Renal cortex interstitium (tissue), 15 donors: ENCODE measurements around the gene EOMES. TPM values are rescaled to one million over a fixed set of nuclear protein-coding genes. Genes with fewer than 3 reads are reported as not detected.
"Not testable (repeated sequence)": the region's sequence is repeated elsewhere in the genome, so short reads cannot be mapped to it uniquely, and the experiment has no call there.

Experiments used
- DNase-seq, 11 donors: peaks; one replicate each; pipeline ENCODE4 v3.0.0-alpha.2; 2013; ENCODE audit warnings: low read depth in 9 of 11, low spot score in 4 of 11; ENCODE audit errors: extremely low read depth in 1 of 11
- long read RNA-seq, 16 experiments: transcript quantifications; one replicate each; lab custom pipeline, GENCODE V29; 2026
- polyA plus RNA-seq, 3 donors: library from polyadenylated mRNA; unstranded; fragments of 120-200 nt; gene quantifications; one replicate each; pipeline ENCODE4 v1.2.1, GENCODE V29; 2013; ENCODE audit not compliant: insufficient read length in 3 of 3

The EOMES gene
- under 1 TPM; 0.05 to 0.16 (median 0.12) TPM for polyA plus RNA-seq
- long read RNA-seq, donor 1, result 0 reads
- long read RNA-seq, donor 2, result 0 reads
- long read RNA-seq, donor 3, result 0 reads
- long read RNA-seq, donor 4, partial matches to known transcripts, result 0 of 1 reads
- long read RNA-seq, donor 4, other reads (novel, unspliced or antisense), result 0 of 1 reads
- long read RNA-seq, donor 5, result 0 reads
- long read RNA-seq, donor 6, result 0 reads
- long read RNA-seq, donor 7, result 0 reads
- long read RNA-seq, donor 8, result 0 reads
- long read RNA-seq, donor 9, result 0 reads
- long read RNA-seq, donor 10, result 0 reads
- long read RNA-seq, donor 11, result 0 reads
- long read RNA-seq, donor 12, result 0 reads
- long read RNA-seq, donor 13, result 0 reads
- long read RNA-seq, donor 14, result 0 reads
- long read RNA-seq, donor 15, result 0 reads
- long read RNA-seq, donor 16, result 0 reads

DNA sequence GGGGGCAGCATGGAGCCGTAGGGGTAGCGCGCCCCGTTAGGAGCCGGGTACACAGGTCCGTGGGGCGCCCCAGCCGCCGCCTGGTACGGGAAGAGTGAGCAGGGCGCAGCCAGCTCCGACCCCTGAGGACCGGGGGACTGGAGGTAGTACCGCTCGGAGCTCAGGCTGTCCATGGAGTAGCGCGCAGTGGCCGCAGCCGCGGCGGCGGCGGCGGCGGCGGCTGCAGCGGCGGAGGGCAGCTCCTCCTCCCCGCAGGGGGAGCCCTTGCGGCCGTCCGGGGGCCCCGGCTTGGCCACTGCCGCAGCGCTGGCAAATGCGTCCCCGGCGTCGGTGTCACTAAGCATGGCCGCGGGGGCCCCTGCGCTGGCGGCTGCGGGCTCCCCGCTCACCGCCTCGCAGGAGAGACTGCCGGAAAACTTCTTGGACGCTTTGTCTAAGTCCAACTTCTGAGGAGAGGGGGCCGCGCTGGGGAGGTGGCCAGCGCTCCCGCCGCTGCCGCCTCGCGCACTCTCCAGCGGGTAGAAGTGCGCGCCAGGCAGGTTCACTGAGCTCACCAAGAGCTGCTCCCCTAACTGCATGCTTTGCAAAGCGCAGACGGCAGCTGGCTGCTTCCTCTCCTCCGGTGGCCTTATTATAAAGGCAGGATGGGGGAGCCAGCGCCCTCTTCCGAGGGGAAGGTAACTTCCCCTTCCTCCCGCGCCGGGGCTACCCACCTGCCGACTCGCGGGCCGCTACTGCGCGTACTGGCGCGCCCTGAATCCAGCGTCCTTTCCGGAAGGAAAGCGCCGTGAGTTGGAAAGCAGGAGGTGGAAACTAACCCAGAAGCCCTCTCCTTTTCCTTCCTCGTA, at the start of gene EOMES:
TSS of gene EOMES (minus strand) at position 607 of the 848 bp plus-strand sequence. CDS start at position 578, 29 bp downstream.
- DNase-seq, result no peak

DNA sequence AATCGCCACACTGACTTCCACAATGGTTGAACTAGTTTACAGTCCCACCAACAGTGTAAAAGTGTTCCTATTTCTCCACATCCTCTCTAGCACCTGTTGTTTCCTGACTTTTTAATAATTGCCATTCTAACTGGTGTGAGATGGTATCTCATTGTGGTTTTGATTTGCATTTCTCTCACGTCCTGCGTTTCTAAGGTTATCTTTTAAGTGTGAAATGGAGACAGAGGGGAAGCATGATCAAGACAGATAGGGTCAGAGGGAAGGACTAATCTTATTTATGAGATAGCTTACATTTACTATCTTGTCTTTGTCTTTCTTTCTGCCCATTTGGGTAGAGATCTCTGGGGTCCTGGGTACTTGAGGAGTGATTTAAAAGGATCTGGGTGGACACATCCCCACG, 48.3 kb upstream of the EOMES start:
- DNase-seq, result not testable (repeated sequence)

DNA sequence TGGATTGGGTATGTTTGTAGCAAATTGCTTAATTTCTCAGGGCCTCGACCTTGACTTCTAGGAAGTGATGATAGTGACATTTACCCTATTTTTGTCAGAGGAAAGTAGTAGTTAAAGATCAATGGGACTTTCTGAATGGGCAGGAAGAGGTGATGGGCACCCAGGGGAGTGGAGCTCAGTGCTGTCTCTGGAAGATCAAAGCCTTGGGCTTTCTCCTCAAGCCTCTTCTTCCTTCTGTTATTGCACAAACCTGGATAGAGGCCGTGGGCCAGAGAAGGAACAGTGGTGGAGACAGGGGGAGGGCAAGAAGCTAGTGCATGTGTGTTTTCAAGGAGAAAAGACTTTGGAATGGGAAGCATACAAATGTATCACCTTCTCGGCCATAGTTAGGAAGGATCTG, 44.9 kb upstream of the EOMES start:
- DNase-seq, result no peak

DNA sequence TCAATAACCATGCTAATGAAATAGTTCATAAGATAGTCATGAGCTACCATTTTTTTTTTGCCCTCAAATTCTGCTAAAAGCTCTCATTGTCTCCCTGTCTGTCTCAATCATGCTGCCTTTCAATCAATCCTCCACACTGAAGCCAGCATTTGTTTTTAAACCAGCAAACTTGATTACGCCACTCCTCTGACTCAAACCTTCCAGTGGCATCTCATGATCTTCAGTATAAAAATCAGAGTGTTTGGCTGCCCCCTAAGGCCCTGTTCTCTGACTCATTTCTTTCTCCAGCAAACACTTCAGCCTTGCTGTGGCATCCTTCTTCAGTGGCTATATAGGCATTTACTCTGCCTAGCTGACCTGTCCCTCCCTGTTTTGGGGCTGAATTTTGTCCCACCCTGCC, 36.0 kb upstream of the EOMES start:
- DNase-seq, result no peak

DNA sequence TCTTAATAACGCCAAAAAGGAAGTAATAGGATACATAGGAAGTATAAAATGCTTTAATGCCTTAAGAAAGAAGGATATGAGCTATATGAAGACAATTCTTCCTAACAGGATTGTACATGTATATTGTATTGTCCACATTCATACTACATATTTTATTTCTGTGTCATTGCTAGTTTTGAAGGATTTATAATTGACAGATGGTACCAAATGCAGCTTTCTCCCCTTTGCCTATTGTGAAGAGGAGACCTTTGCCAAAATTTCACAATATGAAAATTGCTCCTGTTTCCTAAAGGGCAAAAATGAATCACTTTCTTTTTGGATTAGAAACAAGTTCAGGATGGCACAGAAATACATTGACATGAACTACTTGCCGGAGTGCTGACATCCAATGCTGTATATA, 34.8 kb upstream of the EOMES start:
- no peak for DNase-seq

DNA sequence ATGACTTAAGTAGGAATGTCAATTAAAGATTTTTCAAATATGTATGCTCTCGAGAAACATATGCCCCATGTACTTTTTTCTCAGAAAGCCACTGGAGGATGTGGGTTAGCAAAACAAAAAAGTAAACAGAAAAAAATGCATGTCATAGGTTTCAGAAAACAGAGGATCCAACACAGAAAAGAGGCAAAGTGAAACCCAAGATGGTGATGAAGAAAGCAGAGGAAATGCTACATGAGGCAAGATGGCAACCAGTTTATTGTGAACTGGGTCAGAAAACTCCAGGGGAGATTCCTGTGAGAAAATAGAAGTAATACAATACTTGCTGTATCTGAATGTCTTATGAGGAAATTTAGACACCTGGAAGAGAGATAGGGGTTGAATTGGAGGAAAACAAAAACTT, 30.8 kb upstream of the EOMES start:
- DNase-seq, result no peak

DNA sequence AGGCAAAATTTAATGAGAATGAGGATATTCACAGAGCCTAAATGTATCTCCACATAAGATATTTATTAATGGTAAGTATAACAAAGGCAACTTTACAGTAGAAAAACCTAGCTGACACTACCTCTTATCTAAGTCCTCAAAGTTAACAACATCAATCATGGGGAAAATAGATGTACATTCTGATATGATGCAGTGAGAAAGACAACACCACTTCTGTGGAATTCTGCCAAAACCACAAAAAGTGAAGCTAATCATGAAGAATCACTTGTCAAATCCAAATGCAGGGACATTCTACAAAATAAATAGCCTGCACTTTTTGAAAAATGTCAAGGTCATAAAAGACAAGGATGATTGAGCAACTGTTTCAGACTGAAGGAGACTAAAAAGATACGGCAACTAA, 27.5 kb upstream of the EOMES start:
- no peak for DNase-seq

DNA sequence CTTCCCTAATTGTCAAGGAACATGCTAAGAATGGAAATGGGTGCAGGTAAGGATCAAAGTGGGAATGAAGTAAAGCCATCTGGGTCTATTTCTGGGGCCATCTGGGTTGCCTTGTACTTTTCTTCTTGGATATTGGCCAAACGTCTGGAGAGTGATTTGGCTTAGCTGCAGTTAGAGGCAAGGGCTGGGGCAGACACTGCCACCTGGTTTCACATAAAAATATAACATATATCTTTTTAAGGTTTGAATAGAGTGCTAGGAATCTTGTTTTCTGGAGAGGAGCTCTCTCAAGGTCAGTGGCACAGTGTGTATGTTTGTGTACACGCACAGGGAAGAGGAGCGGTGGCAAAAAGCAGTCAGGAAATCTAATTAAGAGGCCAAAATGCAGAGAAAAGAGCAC, 24.7 kb upstream of the EOMES start:
- no peak for DNase-seq

DNA sequence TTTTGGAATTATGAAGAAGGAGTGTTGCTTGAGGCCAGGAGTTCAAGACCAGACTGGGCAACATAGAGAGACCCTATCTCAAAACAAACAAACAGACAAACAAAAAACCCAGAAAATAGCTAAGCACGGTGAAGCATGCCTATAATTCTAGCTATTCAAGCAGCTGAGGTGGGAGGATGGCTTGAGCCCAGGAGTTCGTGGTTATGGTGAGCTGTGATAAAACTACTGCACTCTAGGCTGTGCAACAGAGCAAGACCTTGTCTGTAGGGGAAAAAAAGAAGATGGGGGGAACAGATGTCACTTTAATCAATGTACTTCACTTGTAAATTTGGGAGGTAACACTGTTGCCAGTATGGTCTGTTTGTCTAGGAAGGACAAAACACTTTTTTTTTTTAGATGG, 18.7 kb upstream of the EOMES start:
- no peak for DNase-seq

DNA sequence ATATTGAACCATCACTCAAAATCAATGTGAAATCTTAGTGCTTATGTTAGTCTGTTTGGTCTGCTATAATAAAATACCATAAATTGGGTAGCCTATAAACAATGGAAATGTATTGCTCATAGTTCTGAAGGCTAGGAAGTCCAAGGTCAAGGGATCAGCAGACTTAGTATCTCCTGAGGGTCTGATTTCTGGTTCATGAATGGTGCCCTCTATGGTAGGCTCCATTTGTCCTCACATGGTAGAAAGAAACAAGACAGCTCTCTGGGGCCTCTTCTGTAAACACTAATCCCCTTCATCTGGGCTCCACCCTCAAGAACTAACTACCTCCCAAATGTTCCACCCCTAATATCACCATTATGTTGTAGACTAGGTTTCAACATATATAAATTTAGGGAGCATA, 15.0 kb upstream of the EOMES start:
- no peak for DNase-seq

DNA sequence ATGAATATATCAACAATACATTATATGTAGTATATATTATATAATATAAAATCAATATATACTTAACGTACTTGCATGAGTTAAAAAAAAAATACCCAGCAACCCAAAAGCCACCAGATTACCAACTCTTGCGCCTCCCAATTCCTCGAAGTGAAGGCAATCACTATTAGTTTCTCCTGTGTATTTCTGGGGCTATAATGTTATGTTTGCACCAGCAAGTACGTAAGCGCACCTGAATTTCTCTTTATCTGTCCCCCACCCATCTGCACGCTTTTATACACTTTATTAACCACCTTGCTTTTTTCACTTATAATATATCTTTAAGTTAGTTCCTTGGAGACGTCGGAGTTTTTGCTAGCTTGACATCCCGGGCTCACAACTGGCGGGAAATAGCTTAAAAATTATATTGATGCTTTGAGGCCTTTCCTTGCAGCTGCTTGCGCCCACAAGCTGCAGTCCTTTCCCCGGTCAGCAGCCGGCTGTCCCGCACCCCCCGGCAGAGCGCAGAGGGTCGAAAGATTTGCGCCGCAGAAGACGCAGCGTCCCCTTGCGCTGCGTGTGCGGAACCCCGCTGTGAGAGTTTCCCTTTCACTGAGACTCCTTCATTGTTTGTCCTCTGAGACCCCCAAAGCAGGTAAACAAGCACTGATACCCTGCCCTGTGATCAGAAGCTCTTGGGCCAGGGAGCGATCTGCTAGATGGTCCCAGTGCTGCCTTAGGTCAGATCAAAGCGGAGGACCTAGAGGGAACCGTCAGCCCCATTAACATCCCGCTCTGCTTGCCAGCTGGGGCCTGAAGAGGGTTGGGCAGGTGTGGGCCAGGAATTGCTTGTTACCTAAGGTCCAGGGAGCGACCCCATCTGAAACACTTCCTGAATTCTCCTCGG, 8.9 kb upstream of the EOMES start:
- DNase-seq, result no peak

DNA sequence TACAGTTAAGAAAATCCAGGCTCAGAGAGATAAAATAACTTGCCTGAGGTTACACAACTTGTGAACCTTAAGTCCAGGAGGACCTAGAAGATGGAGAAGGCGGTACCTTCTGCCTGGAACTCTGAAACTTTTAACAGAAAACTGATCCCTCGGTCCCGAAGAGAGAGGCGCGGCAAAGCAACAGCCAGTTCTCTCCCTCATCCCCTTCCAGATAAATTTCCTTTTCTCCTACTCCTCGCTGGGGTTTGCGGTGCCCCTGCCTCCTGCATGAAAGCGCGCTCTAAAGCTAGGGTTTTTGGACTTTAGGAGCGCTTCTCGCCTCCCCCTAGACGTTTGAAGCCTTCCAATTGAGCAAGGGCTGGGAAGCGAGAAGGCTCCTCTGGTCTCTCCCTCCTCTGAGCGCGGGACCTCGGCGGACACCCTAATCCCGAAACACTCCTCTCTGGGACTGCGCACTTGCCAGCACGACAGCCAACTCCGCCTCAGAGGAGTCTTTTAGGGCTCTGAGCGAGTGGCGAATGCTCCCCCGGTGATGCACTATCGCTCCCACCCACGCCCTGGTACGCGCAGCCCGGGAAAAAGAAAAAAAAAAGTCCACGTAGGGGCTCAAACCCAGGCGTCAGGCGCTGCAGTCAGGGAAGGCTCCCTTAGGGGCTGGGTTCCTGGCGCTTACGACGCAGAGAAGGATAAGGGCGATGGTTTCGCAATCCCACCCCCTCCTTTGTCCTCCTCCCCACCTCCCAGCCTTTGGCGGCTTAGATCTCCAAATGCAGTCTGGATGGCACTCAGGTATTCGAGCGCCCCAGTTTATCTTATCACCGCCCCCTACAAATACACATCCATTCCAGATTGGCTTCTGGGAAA, 7.9 kb upstream of the EOMES start:
- DNase-seq, result no peak

DNA sequence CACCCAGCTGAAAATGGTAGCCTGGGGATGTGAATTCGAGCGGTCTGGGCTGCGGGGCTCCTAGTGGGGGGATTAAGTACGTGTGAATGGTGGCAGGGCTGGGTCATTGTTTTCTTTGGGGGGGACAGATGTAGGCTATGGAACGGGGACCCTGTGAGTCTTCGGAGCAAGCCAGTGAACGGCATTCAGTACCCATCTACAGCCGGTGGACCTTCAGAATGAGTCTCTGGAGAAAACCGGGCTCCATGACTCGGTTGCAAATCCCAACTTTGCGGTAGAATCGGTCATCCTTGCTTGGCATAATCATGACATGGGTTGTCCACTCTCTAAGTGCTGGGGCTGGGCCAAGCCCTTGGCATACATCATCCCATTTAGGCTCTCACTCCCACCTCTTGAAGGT, 7.2 kb upstream of the EOMES start:
- no peak for DNase-seq

DNA sequence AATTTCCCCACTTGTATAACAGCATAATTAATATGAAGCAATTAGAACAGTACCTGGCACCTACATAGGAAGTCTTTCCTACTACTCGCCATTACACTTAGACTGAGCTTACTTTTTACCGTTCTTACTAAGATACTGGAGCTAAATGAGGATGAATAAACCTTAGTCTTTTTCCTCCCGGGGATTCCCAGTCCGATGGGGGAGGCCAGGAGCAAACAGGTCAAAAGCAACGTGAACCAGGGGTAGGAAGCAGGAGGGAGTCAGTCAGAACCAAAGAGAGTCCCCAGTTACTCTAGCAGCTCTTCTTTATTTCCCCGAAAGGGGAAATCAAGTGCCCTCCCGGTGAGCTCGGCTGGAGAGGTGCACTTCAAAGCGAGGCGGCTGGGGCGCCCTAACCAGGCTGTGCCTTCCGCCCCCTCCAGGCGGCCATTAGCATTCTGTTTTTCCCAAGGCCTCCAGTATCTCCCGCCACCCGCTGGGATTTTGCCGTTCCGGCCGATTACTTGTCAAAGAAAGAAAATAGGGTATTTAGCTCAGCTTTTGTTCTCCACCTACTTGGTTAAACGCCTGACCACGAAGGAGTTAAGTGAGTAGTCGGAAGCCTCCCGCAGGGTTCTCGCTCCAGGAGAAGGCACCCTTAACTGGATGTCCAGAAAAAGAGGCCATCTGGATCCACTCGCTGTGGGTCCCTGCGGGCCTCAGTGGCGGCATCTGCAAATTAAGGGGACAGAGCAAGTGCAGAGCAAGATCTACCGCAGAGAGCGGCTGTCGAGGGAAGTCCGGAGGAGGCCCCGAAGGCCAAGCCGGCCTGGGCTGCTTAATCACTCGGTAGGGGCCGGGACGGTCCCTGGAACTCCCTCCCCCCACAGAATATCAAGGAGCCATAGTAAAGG, 6.3 kb upstream of the EOMES start:
- DNase-seq, result no peak

DNA sequence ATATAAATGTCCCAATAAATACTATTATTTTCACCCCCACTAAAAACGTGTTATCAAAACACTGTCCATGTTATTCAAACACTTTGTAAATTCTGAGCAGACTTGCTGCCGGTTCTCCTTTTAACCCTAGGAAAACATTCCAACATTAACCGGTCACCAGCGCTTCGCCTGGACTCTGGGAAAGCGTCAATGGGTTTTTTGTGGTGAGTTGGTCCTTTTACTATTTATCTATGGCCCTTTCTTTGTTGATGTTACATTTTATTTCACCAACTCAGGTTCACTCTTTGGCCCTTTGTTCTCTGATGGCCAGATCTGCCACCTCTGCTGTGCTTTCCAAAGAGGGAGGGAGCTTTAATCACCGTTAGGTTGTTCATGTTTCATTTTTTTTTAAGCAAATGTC, 4.1 kb upstream of the EOMES start:
- DNase-seq, result no peak

DNA sequence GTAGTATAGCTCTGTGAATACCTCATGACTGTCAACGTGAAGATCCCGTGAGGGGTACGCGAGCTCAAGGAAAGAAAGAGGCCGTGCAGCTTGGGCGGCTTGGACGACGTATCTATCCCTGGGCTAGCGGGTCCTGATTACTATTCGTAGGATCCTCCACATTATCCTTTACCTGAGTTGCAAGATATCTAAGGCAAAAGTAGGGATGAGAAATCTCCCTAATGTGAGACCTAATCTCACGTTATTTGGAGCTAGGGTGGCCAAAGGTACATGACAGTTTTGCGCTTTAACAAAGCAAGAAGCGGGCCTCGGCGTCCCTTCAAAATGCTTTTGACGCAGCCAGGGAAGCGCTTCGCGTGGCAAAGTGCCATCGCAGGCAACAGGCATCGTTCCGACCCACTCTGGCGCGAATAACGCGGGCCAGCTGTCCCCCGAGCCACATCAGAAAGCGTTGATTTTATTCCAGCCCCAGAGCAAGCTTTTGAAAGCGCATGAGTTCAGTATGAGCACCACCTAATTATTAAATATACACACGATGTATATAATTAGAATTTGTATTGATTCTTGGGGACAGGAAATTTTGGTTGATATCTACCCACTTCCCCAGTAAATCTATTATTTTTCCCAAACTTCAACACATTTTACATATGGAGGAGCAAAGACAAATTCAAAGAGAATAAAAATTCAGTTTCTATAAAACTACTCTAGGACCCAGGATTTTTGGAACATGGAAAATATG, 2.5 kb upstream of the EOMES start:
- no peak for DNase-seq
